HepG2 (cell line): Measurements from ENCODE around the gene ALOX5AP. TPM values are rescaled to one million over a fixed set of nuclear protein-coding genes. Genes with fewer than 3 reads are reported as not detected.

Source experiments
- ATAC-seq: fragments of 200-7000 bp; cut with Tn5 transposase; 3 replicates; pipeline ENCODE4 v1.9.1; 2020; ENCODE audit warnings: mild to moderate bottlenecking, moderate library complexity
- BruUV-seq: library from RNA; stranded (reverse); fragments of 400-500 nt; replicated peaks from 2 replicates; lab custom pipeline; 2021; lab: Mats Ljungman, UMichigan
- CTCF ChIA-PET: fragments of 300-600 bp; formaldehyde crosslinking; extraction: SDS; loops from one replicate; lab custom pipeline; 2021; ENCODE audit warnings: low total read pairs, inconsistent platforms, low intra/inter-chr PET ratio; lab: Yijun Ruan, JAX
- POLR2A ChIA-PET: fragments of 350-600 bp; sonication (Branson Sonifier 250); formaldehyde crosslinking; loops from one replicate; lab custom pipeline; 2020; ENCODE audit warnings: antibody characterized with exemption, inconsistent platforms; lab: Yijun Ruan, JAX
- DNase-seq: peaks from one replicate; pipeline ENCODE4 v3.0.0-alpha.2; 2015; ENCODE audit warnings: low spot score
- FAIRE-seq: peaks from 3 replicates; lab custom pipeline; 2011; peaks lifted over from hg19 to GRCh38; lab: Jason Lieb, UNC
- H2AFZ ChIP-seq: one replicate; pipeline ENCODE4 v1.6.1; 2011; ENCODE audit warnings: low read length, inconsistent platforms
- H3K27ac ChIP-seq: fragments of 300-600 bp; 3 replicates; pipeline ENCODE4 v1.8.0; 2011; ENCODE audit warnings: mixed run types, mild to moderate bottlenecking, mixed read lengths, low read length, inconsistent platforms; ENCODE audit not compliant: insufficient read depth; ENCODE audit errors: extremely low read length
- H3K27me3 ChIP-seq, 2 experiments: fragments of 200-600 bp in 1 of 2; 2 replicates in 1 of 2; 3 replicates in 1 of 2; pipeline versions ENCODE4 v1.6.0 to v1.8.0; 2011; ENCODE audit warnings: low read length in 2 of 2, mild to moderate bottlenecking in 2 of 2, moderate library complexity in 2 of 2, inconsistent platforms in 1 of 2; ENCODE audit not compliant: insufficient read depth in 2 of 2, control insufficient read depth in 1 of 2
- H3K36me3 ChIP-seq, 2 experiments: fragments of 200-600 bp in 1 of 2; replicated peaks in 1 of 2; 2 replicates in 1 of 2; 3 replicates in 1 of 2; pipeline versions ENCODE4 v1.5.1 to v1.8.0; 2011; ENCODE audit warnings: low read length in 2 of 2, inconsistent platforms in 1 of 2; ENCODE audit not compliant: insufficient read depth in 2 of 2, control insufficient read depth in 1 of 2
- H3K4me1 ChIP-seq: 2 replicates; pipeline ENCODE4 v1.5.1; 2012; ENCODE audit warnings: low read length, inconsistent platforms; ENCODE audit not compliant: insufficient read depth
- H3K4me2 ChIP-seq: 2 replicates; pipeline ENCODE4 v1.6.0; 2011; ENCODE audit warnings: low read depth, low read length, inconsistent platforms
- H3K4me3 ChIP-seq, 3 experiments: fragments of 200-600 bp in 1 of 3; sonication (generic), shearing (Covaris generic) in 1 of 3; replicated peaks in 1 of 3; 2 replicates each; pipeline ENCODE4 v1.5.1; 2011 to 2016; ENCODE audit warnings: low read length in 3 of 3, inconsistent platforms in 2 of 3, low read depth in 2 of 3, mild to moderate bottlenecking in 2 of 3, control low read depth in 1 of 3, mixed read lengths in 1 of 3; ENCODE audit not compliant: insufficient read depth in 1 of 3
- H3K79me2 ChIP-seq: one replicate; pipeline ENCODE4 v1.6.1; 2011; ENCODE audit warnings: low read length, inconsistent platforms; ENCODE audit not compliant: insufficient read depth
- H3K9ac ChIP-seq: 2 replicates; pipeline ENCODE4 v1.6.0; 2011; ENCODE audit warnings: mild to moderate bottlenecking, low read depth, low read length, inconsistent platforms; ENCODE audit not compliant: insufficient read depth
- H3K9me3 ChIP-seq: 2 replicates; pipeline ENCODE4 v1.5.1; 2012; ENCODE audit warnings: mild to moderate bottlenecking, low read length
- H4K20me1 ChIP-seq: 2 replicates; pipeline ENCODE4 v1.6.0; 2011; ENCODE audit warnings: inconsistent platforms, mild to moderate bottlenecking, low read length, moderate library complexity; ENCODE audit not compliant: insufficient read depth
- BRCA1 ChIP-seq: sonication (generic); formaldehyde crosslinking; IDR thresholded peaks from 2 replicates; pipeline ENCODE4 v1.4.0; 2020; ENCODE audit warnings: missing genetic modification reagents
- CC2D1A ChIP-seq: sonication (generic); formaldehyde crosslinking; IDR thresholded peaks from 2 replicates; pipeline ENCODE4 v1.8.1; 2023; ENCODE audit warnings: mild to moderate bottlenecking, missing genetic modification reagents
- DR1 ChIP-seq: sonication (generic); formaldehyde crosslinking; IDR thresholded peaks from 2 replicates; pipeline ENCODE4 v1.8.0; 2021; ENCODE audit warnings: mild to moderate bottlenecking, missing genetic modification reagents, inconsistent platforms
- EHMT2 ChIP-seq: fragments of 200-600 bp; sonication (generic); IDR thresholded peaks from 2 replicates; pipeline ENCODE4 v1.7.0; 2017; ENCODE audit warnings: antibody characterized with exemption, low read depth, low read length, borderline replicate concordance
- GABPA ChIP-seq, 2 experiments: IDR thresholded peaks; 2 replicates each; pipeline ENCODE4 v1.6.1; 2011 to 2016; ENCODE audit warnings: low read depth in 2 of 2, low read length in 1 of 2, missing biosample characterization in 1 of 2, missing genetic modification characterization in 1 of 2
- KDM3A ChIP-seq: IDR thresholded peaks from 2 replicates; pipeline ENCODE4 v1.6.1; 2018; ENCODE audit warnings: low read depth, missing compliant biosample characterization
- NFE2L1 ChIP-seq: sonication (generic); formaldehyde crosslinking; IDR thresholded peaks from 2 replicates; pipeline ENCODE4 v1.4.0; 2020; ENCODE audit warnings: missing genetic modification reagents, mild to moderate bottlenecking, borderline replicate concordance
- PRPF4 ChIP-seq: fragments of 200-400 bp; formaldehyde crosslinking; IDR thresholded peaks from 2 replicates; pipeline ENCODE4 v1.6.1; 2016; ENCODE audit warnings: low read length, low read depth; ENCODE audit not compliant: poor library complexity, severe bottlenecking
- RFXANK ChIP-seq: IDR thresholded peaks from 2 replicates; pipeline ENCODE4 v1.6.1; 2016
- SP2 ChIP-seq: sonication (generic); formaldehyde crosslinking; IDR thresholded peaks from 2 replicates; pipeline ENCODE4 v1.5.1; 2020; ENCODE audit warnings: mild to moderate bottlenecking, missing genetic modification reagents
- TGIF2 ChIP-seq: IDR thresholded peaks from 2 replicates; pipeline ENCODE4 v1.6.1; 2016; ENCODE audit warnings: control low read depth, missing compliant biosample characterization
- YEATS4 ChIP-seq: sonication (generic); formaldehyde crosslinking; IDR thresholded peaks from 2 replicates; pipeline ENCODE4 v1.4.0; 2020; ENCODE audit warnings: missing genetic modification reagents, borderline replicate concordance
- ZC3H4 ChIP-seq: sonication (generic); formaldehyde crosslinking; IDR thresholded peaks from 2 replicates; pipeline ENCODE4 v1.4.0; 2020; ENCODE audit warnings: missing genetic modification reagents, borderline replicate concordance
- ZFAT ChIP-seq: sonication (generic); formaldehyde crosslinking; conservative IDR thresholded peaks from 2 replicates; pipeline ENCODE4 v1.8.1; 2023; ENCODE audit warnings: missing genetic modification reagents, inconsistent platforms
- ZNF143 ChIP-seq: sonication (generic); formaldehyde crosslinking; IDR thresholded peaks from 2 replicates; pipeline ENCODE4 v1.4.0; 2020; ENCODE audit warnings: missing genetic modification reagents
- ZNF225 ChIP-seq: sonication (generic); formaldehyde crosslinking; IDR thresholded peaks from 2 replicates; pipeline ENCODE4 v1.4.0; 2020; ENCODE audit warnings: mild to moderate bottlenecking, missing genetic modification reagents
- ZNF367 ChIP-seq: sonication (generic); formaldehyde crosslinking; IDR thresholded peaks from 2 replicates; pipeline ENCODE4 v1.4.0; 2020; ENCODE audit warnings: missing genetic modification reagents, borderline replicate concordance
- ZNF629 ChIP-seq: sonication (generic); formaldehyde crosslinking; conservative IDR thresholded peaks from 2 replicates; pipeline ENCODE4 v1.5.0; 2020; ENCODE audit warnings: missing genetic modification reagents
- WGBS: methylation state at CpG from one replicate; pipeline ENCODE4 v1.1.6; 2017; ENCODE audit warnings: low lambda C conversion rate; 5-methylcytosine and 5-hydroxymethylcytosine counted together
- in situ Hi-C: cut with HindIII; loops from 2 replicates; pipeline ENCODE4 v1.10.0; 2017; ENCODE audit warnings: low pct_unique_long_range_greater_than_20kb; ENCODE audit not compliant: extremely low pct_ligation_motif_present
- intact Hi-C: fragments of 100-400 bp; cut with micrococcal nuclease; formaldehyde crosslinking; loops from one replicate; pipeline ENCODE4 v1.10.0; 2022; ENCODE audit not compliant: unreplicated experiment
- polyA plus RNA-seq, 8 experiments: library from polyadenylated mRNA; depleted of rRNA in 3 of 8; stranded (reverse) in 7 of 8; unstranded in 1 of 8; fragments of >200 nt; fragmentation: Illumina TruSeq in 4 of 8; extraction: Trizol in 4 of 8; gene quantifications; 2 replicates each; pipeline versions ENCODE4 v1.2.1 to v1.2.3, GENCODE V29; 2011 to 2016; ENCODE audit warnings: low read depth in 4 of 8, missing spikeins in 1 of 8, mixed read lengths in 1 of 8; ENCODE audit not compliant: insufficient read depth in 1 of 8
- total RNA-seq, 5 experiments: library from RNA; depleted of rRNA; stranded (reverse); fragments of >200 nt; fragmentation: Illumina TruSeq; extraction: Trizol; gene quantifications; 2 replicates each; pipeline ENCODE4 v1.2.3, GENCODE V29; 2016; ENCODE audit warnings: low read depth in 1 of 5
- TF ChIP-seq, protein P1 (sequence below): IDR thresholded peaks from 2 replicates; pipeline ENCODE4 v1.6.1; 2016; ENCODE audit warnings: control low read depth

The ALOX5AP gene
- total and polyA plus RNA-seq, 2 of the 13 experiments (the other 11 are each of a cell fraction or from before 2014, with no cell fraction given) = 0.97 to 1.2 TPM

- DNase-seq (no peak), FAIRE-seq (no peak), ATAC-seq (no peak)
- no peak overlapping the region for H3K4me3 ChIP-seq
- intact Hi-C loops = no loop called here
- no peak overlapping the region for H3K27ac ChIP-seq
- no peak overlapping the region for H3K9ac ChIP-seq
- no peak for TF ChIP-seq NFE2L1
- no peak for TF ChIP-seq ZNF225
- no peak for TF ChIP-seq CC2D1A (CRISPR knock-in tag)
- no peak for TF ChIP-seq RFXANK (CRISPR knock-in tag)
- TF ChIP-seq EHMT2 = no peak
- no peak for TF ChIP-seq ZFAT
- TF ChIP-seq PRPF4 = no peak
- TF ChIP-seq TGIF2 (CRISPR knock-in tag) = no peak
- H4K20me1 ChIP-seq = no peaks in the 10 kb centered on the region
- H2AFZ ChIP-seq = no peak overlapping the region
- no peaks in the 10 kb centered on the region for H3K79me2 ChIP-seq
- ChIA-PET POLR2A (no interaction called here), CTCF (no interaction called here)
- H3K27me3 ChIP-seq = peaks cover 2 to 7% of the 10 kb centered on the region in 2 experiments; a peak in 2 of 5 replicates
- no peaks in the 10 kb centered on the region for H3K9me3 ChIP-seq
- in situ Hi-C loops = no loop called here
- 8% methylated on average over 1 of the region's 1 CpG for WGBS
- H3K4me1 ChIP-seq = peaks cover 28% of the 10 kb centered on the region
- no peak overlapping the region for H3K4me2 ChIP-seq
- BruUV-seq = no TSS peak
- H3K36me3 ChIP-seq = no peaks in the 10 kb centered on the region
Observed at GRCh38 chr13:30734439-30734838, 904 bp upstream of the ALOX5AP start.

- FAIRE-seq (no peak), ATAC-seq (no peak)
- in situ Hi-C loops = no loop called here
- Histone ChIP-seq H3K4me2 (no peak overlapping the region), H2AFZ (no peak overlapping the region), H3K4me1 (peaks cover 27% of the 10 kb centered on the region), H3K4me3 (no peak overlapping the region), H3K36me3 (no peaks in the 10 kb centered on the region), H3K9ac (no peak overlapping the region)
- CTCF ChIA-PET = no interaction called here
- TF ChIP-seq, protein P1, sequence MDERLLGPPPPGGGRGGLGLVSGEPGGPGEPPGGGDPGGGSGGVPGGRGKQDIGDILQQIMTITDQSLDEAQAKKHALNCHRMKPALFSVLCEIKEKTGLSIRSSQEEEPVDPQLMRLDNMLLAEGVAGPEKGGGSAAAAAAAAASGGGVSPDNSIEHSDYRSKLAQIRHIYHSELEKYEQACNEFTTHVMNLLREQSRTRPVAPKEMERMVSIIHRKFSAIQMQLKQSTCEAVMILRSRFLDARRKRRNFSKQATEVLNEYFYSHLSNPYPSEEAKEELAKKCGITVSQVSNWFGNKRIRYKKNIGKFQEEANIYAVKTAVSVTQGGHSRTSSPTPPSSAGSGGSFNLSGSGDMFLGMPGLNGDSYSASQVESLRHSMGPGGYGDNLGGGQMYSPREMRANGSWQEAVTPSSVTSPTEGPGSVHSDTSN (CRISPR knock-in tag) = no peak
- TF ChIP-seq BRCA1 (CRISPR knock-in tag) (no peak), ZC3H4 (CRISPR knock-in tag) (no peak), ZNF629 (no peak), ZNF143 (CRISPR knock-in tag) (no peak), KDM3A (CRISPR knock-in tag) (no peak), YEATS4 (CRISPR knock-in tag) (no peak), DR1 (CRISPR knock-in tag) (no peak), SP2 (CRISPR knock-in tag) (no peak), ZNF367 (CRISPR knock-in tag) (no peak), GABPA (IDR thresholded peaks at IDR 0.05; ENCODE audit: low read depth, low read length) (no peak), GABPA (CRISPR knock-in tag; IDR thresholded peaks at IDR 0.05; ENCODE audit: low read depth) (no peak)
- TF ChIP-seq, all 625 proteins: peak for 0
- Histone ChIP-seq H3K9me3 (no peaks in the 10 kb centered on the region), H4K20me1 (no peaks in the 10 kb centered on the region), H3K27me3 (peaks cover 2 to 7% of the 10 kb centered on the region in 2 experiments; a peak in 2 of 5 replicates), H3K79me2 (no peaks in the 10 kb centered on the region), H3K27ac (no peak overlapping the region)
- WGBS = 70% methylated on average over 2 of the region's 2 CpGs
- intact Hi-C loops = no loop called here
- POLR2A ChIA-PET = no interaction called here
- no TSS peak for BruUV-seq
- DNase-seq = no peak
Observed at GRCh38 chr13:30735872-30736175, 481 bp downstream of the ALOX5AP start.
